HEK293 (cell line): ENCODE measurements around the gene PLD6.

Source experiments
- CTCF ChIA-PET: fragments of 350-600 bp; formaldehyde crosslinking; extraction: SDS; loops from one replicate; lab custom pipeline; 2021; ENCODE audit warnings: antibody characterized with exemption; lab: Yijun Ruan, JAX
- POLR2A ChIA-PET: fragments of 300-600 bp; formaldehyde crosslinking; extraction: SDS; loops from one replicate; lab custom pipeline; 2020; ENCODE audit warnings: antibody characterized with exemption, inconsistent platforms; lab: Yijun Ruan, JAX
- H3K27ac ChIP-seq: fragments of 200-500 bp; sonication (Bioruptor generic); 2 replicates; pipeline ENCODE4 v1.5.1; 2014; ENCODE audit warnings: low read depth, low read length, control low read depth, inconsistent platforms; ENCODE audit errors: extremely low read depth
- H3K36me3 ChIP-seq, 2 experiments: fragments of 200-500 bp in 1 of 2; sonication (Bioruptor generic) in 1 of 2; 1 replicate in 1 of 2; 2 replicates in 1 of 2; pipeline ENCODE4 v1.5.1; 2014 to 2017; ENCODE audit warnings: inconsistent platforms in 2 of 2, low read length in 2 of 2; ENCODE audit not compliant: control insufficient read depth in 2 of 2, insufficient read depth in 1 of 2
- H3K4me1 ChIP-seq: fragments of 200-500 bp; sonication (Bioruptor generic); 2 replicates; pipeline ENCODE4 v1.5.1; 2014; ENCODE audit warnings: mild to moderate bottlenecking, low read length, inconsistent platforms; ENCODE audit not compliant: control insufficient read depth, insufficient read depth
- H3K4me3 ChIP-seq: 2 replicates; pipeline ENCODE4 v1.5.1; 2011; ENCODE audit warnings: low read depth, mild to moderate bottlenecking, control low read depth, low read length, moderate library complexity
- H3K9me3 ChIP-seq: fragments of 200-500 bp; sonication (Bioruptor generic); 2 replicates; pipeline ENCODE4 v1.5.1; 2014; ENCODE audit warnings: low read depth, low read length, inconsistent platforms; ENCODE audit not compliant: control insufficient read depth, insufficient read depth
- BCL11A ChIP-seq: fragments of 450-650 bp; formaldehyde crosslinking; IDR thresholded peaks from 2 replicates; pipeline ENCODE4 v1.5.1; 2016; ENCODE audit warnings: low read depth, missing biosample characterization, missing genetic modification characterization
- GLI2 ChIP-seq: fragments of 450-650 bp; formaldehyde crosslinking; IDR thresholded peaks from 2 replicates; pipeline ENCODE4; 2017; ENCODE audit warnings: missing biosample characterization, missing genetic modification characterization, low read depth, borderline replicate concordance
- GLI4 ChIP-seq: fragments of 450-650 bp; formaldehyde crosslinking; IDR thresholded peaks from 2 replicates; pipeline ENCODE4 v1.5.1; 2016; ENCODE audit warnings: missing biosample characterization, missing genetic modification characterization
- KLF1 ChIP-seq: fragments of 450-650 bp; formaldehyde crosslinking; IDR thresholded peaks from 2 replicates; pipeline ENCODE4 v1.5.1; 2016; ENCODE audit warnings: missing biosample characterization, missing genetic modification characterization
- MYNN ChIP-seq: fragments of 450-650 bp; formaldehyde crosslinking; IDR thresholded peaks from 2 replicates; pipeline ENCODE4 v1.5.1; 2016; ENCODE audit warnings: missing biosample characterization, missing genetic modification characterization, borderline replicate concordance
- RBAK ChIP-seq: fragments of 450-650 bp; formaldehyde crosslinking; IDR thresholded peaks from 2 replicates; pipeline ENCODE4 v1.5.1; 2016; ENCODE audit warnings: missing biosample characterization, missing genetic modification characterization
- ZBTB20 ChIP-seq: fragments of 450-650 bp; formaldehyde crosslinking; IDR thresholded peaks from 2 replicates; pipeline ENCODE4 v1.5.1; 2016; ENCODE audit warnings: missing biosample characterization, missing genetic modification characterization
- ZNF202 ChIP-seq: fragments of 450-650 bp; formaldehyde crosslinking; IDR thresholded peaks from 2 replicates; pipeline ENCODE4 v1.5.1; 2016; ENCODE audit warnings: missing biosample characterization, missing genetic modification characterization, borderline replicate concordance
- ZNF223 ChIP-seq: fragments of 450-650 bp; formaldehyde crosslinking; IDR thresholded peaks from 2 replicates; pipeline ENCODE4 v1.5.1; 2016; ENCODE audit warnings: missing biosample characterization, missing genetic modification characterization
- ZNF23 ChIP-seq: fragments of 450-650 bp; formaldehyde crosslinking; IDR thresholded peaks from 2 replicates; pipeline ENCODE4 v1.5.1; 2016; ENCODE audit warnings: missing biosample characterization, missing genetic modification characterization, borderline replicate concordance
- ZNF426 ChIP-seq: fragments of 450-650 bp; formaldehyde crosslinking; IDR thresholded peaks from 2 replicates; pipeline ENCODE4 v1.5.1; 2017; ENCODE audit warnings: missing biosample characterization, missing genetic modification characterization, mild to moderate bottlenecking, inconsistent platforms, moderate library complexity
- ZNF561 ChIP-seq: fragments of 450-650 bp; IDR thresholded peaks from 2 replicates; pipeline ENCODE4 v1.5.1; 2018; ENCODE audit warnings: missing biosample characterization, missing genetic modification characterization, borderline replicate concordance
- ZNF596 ChIP-seq: fragments of 450-650 bp; IDR thresholded peaks from 2 replicates; pipeline ENCODE4 v1.5.0; 2018; ENCODE audit warnings: missing biosample characterization, mild to moderate bottlenecking, missing genetic modification characterization, moderate library complexity
- ZNF654 ChIP-seq: fragments of 450-650 bp; formaldehyde crosslinking; IDR thresholded peaks from 2 replicates; pipeline ENCODE4 v1.5.1; 2016; ENCODE audit warnings: low read depth, missing biosample characterization, missing genetic modification characterization
- ZNF677 ChIP-seq: fragments of 450-650 bp; IDR thresholded peaks from 2 replicates; pipeline ENCODE4 v1.5.0; 2018; ENCODE audit warnings: missing biosample characterization, mild to moderate bottlenecking, missing genetic modification characterization, moderate library complexity
- ZNF792 ChIP-seq: fragments of 450-650 bp; formaldehyde crosslinking; IDR thresholded peaks from 2 replicates; pipeline ENCODE4 v1.5.1; 2016; ENCODE audit warnings: missing biosample characterization, missing genetic modification characterization
- TF ChIP-seq, protein P1 (sequence below): fragments of 450-650 bp; formaldehyde crosslinking; IDR thresholded peaks from 2 replicates; pipeline ENCODE4 v1.5.1; 2017; ENCODE audit warnings: missing biosample characterization, missing genetic modification characterization
- TF ChIP-seq, protein P2 (sequence below): fragments of 450-650 bp; formaldehyde crosslinking; IDR thresholded peaks from 2 replicates; pipeline ENCODE4 v1.5.1; 2016; ENCODE audit warnings: missing biosample characterization, missing genetic modification characterization
- TF ChIP-seq, protein P3 (sequence below): fragments of 450-650 bp; formaldehyde crosslinking; IDR thresholded peaks from 2 replicates; pipeline ENCODE4 v1.5.1; 2017; ENCODE audit warnings: missing biosample characterization, missing genetic modification characterization
- TF ChIP-seq, protein P4 (sequence below): fragments of 450-650 bp; formaldehyde crosslinking; IDR thresholded peaks from 2 replicates; pipeline ENCODE4 v1.5.1; 2016; ENCODE audit warnings: missing biosample characterization, missing genetic modification characterization
- TF ChIP-seq, protein P5 (sequence below): fragments of 450-650 bp; formaldehyde crosslinking; IDR thresholded peaks from 2 replicates; pipeline ENCODE4 v1.5.1; 2016; ENCODE audit warnings: missing biosample characterization, missing genetic modification characterization
- TF ChIP-seq, protein P6 (sequence below): fragments of 450-650 bp; formaldehyde crosslinking; IDR thresholded peaks from 2 replicates; pipeline ENCODE4 v1.5.1; 2016; ENCODE audit warnings: missing biosample characterization, missing genetic modification characterization, borderline replicate concordance

PLD6 gene

DNA sequence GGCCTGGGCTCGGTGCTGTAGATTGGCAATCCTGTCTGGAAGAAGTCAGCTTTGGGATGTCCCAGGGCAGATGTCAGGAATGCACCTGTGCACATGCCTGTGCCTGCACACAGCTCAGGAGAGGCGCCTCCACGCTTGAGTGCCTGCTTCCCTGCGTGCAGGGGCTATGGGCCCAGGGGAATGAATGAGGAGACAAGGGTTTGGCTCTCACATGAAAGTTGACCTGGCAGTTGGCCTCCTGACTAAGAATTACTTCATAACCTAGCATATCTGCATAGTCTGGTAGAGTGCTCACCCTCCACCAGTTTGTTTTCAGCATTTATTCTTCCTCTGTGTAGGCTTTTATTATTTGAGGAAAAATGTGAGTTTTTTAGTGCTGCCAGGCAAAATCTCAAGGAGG lies 50.0 kb downstream of the PLD6 start:
- Histone ChIP-seq H3K27ac (no peak overlapping the region), H3K36me3 (peaks cover 18 to 99% of the 10 kb centered on the region in 2 experiments), H3K4me1 (no peaks in the 10 kb centered on the region), H3K4me3 (no peak overlapping the region), H3K9me3 (no peaks in the 10 kb centered on the region)
- no peak for TF ChIP-seq KLF1 (tag by site-specific recombination)
- TF ChIP-seq ZNF202 (tag by site-specific recombination): no peak
- TF ChIP-seq BCL11A: no peak
- TF ChIP-seq ZNF596 (tag by site-specific recombination): no peak
- no peak for TF ChIP-seq ZBTB20 (tag by site-specific recombination)
- TF ChIP-seq, protein P1, sequence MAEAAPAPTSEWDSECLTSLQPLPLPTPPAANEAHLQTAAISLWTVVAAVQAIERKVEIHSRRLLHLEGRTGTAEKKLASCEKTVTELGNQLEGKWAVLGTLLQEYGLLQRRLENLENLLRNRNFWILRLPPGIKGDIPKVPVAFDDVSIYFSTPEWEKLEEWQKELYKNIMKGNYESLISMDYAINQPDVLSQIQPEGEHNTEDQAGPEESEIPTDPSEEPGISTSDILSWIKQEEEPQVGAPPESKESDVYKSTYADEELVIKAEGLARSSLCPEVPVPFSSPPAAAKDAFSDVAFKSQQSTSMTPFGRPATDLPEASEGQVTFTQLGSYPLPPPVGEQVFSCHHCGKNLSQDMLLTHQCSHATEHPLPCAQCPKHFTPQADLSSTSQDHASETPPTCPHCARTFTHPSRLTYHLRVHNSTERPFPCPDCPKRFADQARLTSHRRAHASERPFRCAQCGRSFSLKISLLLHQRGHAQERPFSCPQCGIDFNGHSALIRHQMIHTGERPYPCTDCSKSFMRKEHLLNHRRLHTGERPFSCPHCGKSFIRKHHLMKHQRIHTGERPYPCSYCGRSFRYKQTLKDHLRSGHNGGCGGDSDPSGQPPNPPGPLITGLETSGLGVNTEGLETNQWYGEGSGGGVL (tag by site-specific recombination): no peak
- no peak for TF ChIP-seq ZNF654 (tag by site-specific recombination)
- no peak for TF ChIP-seq ZNF792 (tag by site-specific recombination)
- no peak for TF ChIP-seq ZNF426 (tag by site-specific recombination)
- no peak for TF ChIP-seq GLI4 (tag by site-specific recombination)
- no peak for TF ChIP-seq ZNF561
- ChIA-PET POLR2A (no interaction called here), CTCF (interaction anchor here (1.1 kb wide), 1 partner anchor 166 kb away, joined by 3 read pairs; no protein-coding TSS in a partner anchor)

DNA sequence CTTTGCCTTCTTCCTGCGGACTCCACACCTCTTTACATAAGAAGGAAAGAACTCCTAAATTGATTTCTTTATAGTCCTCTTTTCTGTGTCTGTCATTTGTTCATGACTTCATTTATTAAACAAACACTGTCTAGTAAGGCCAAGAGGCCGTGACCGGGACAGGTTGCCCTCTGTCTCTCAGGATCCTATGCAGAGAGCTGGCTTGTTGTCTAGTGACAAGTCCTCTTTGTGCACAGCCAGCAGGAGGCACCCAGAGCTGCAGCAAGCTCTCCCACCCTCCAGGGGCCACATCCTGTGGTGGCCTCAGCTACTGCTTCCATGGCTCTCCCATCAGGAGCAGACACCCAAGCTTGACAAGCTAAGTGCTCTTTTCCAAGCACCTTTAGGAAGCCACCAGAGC lies 50.6 kb downstream of the PLD6 start:
- CTCF ChIA-PET: interaction anchor here (1.1 kb wide), 1 partner anchor 165 kb away, joined by 3 read pairs; no protein-coding TSS in a partner anchor
- POLR2A ChIA-PET: no interaction called here
- Histone ChIP-seq H3K9me3 (no peaks in the 10 kb centered on the region), H3K36me3 (peaks cover 23 to 99% of the 10 kb centered on the region in 2 experiments), H3K27ac (no peak overlapping the region), H3K4me1 (no peaks in the 10 kb centered on the region), H3K4me3 (no peak overlapping the region)
- no peak for TF ChIP-seq MYNN
- no peak for TF ChIP-seq ZNF677 (tag by site-specific recombination)
- no peak for TF ChIP-seq RBAK
- TF ChIP-seq, protein P2, sequence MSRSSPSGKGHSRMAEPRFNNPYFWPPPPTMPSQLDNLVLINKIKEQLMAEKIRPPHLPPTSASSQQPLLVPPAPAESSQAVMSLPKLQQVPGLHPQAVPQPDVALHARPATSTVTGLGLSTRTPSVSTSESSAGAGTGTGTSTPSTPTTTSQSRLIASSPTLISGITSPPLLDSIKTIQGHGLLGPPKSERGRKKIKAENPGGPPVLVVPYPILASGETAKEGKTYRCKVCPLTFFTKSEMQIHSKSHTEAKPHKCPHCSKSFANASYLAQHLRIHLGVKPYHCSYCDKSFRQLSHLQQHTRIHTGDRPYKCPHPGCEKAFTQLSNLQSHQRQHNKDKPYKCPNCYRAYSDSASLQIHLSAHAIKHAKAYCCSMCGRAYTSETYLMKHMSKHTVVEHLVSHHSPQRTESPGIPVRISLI (tag by site-specific recombination): no peak
- no peak for TF ChIP-seq ZNF223 (tag by site-specific recombination)

DNA sequence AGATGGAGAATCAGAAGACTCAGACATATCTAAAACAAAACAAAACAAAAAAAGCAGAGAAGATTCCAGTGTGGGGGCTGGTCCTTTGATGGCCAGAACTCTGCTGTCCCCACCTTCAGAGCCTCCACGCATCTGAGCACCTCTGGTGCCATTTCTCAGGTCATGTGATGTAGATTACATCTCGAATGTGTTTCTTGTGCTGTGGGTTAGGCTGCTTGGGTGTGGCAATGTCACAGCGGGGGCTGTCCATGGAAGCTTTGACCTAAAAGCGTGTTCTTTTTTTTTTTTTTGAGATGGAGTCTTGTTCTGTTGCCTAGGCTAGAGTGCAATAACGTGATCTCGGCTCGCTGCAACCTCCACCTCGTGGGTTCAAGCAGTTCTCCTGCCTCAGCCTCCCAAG lies 51.2 kb downstream of the PLD6 start:
- H3K36me3 ChIP-seq: peaks cover 25 to 98% of the 10 kb centered on the region in 2 experiments
- ChIA-PET POLR2A (no interaction called here), CTCF (interaction anchor here (1.0 to 1.1 kb wide), 2 partner anchors 13 to 165 kb away, joined by 3 to 4 read pairs; no protein-coding TSS in a partner anchor)
- TF ChIP-seq, protein P3, sequence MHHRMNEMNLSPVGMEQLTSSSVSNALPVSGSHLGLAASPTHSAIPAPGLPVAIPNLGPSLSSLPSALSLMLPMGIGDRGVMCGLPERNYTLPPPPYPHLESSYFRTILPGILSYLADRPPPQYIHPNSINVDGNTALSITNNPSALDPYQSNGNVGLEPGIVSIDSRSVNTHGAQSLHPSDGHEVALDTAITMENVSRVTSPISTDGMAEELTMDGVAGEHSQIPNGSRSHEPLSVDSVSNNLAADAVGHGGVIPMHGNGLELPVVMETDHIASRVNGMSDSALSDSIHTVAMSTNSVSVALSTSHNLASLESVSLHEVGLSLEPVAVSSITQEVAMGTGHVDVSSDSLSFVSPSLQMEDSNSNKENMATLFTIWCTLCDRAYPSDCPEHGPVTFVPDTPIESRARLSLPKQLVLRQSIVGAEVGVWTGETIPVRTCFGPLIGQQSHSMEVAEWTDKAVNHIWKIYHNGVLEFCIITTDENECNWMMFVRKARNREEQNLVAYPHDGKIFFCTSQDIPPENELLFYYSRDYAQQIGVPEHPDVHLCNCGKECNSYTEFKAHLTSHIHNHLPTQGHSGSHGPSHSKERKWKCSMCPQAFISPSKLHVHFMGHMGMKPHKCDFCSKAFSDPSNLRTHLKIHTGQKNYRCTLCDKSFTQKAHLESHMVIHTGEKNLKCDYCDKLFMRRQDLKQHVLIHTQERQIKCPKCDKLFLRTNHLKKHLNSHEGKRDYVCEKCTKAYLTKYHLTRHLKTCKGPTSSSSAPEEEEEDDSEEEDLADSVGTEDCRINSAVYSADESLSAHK (tag by site-specific recombination): no peak
- TF ChIP-seq ZNF23 (tag by site-specific recombination) (no peak), GLI2 (no peak), ZNF561 (no peak)
- TF ChIP-seq, protein P4, sequence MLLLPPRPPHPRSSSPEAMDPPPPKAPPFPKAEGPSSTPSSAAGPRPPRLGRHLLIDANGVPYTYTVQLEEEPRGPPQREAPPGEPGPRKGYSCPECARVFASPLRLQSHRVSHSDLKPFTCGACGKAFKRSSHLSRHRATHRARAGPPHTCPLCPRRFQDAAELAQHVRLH (tag by site-specific recombination): no peak
- TF ChIP-seq, protein P5, sequence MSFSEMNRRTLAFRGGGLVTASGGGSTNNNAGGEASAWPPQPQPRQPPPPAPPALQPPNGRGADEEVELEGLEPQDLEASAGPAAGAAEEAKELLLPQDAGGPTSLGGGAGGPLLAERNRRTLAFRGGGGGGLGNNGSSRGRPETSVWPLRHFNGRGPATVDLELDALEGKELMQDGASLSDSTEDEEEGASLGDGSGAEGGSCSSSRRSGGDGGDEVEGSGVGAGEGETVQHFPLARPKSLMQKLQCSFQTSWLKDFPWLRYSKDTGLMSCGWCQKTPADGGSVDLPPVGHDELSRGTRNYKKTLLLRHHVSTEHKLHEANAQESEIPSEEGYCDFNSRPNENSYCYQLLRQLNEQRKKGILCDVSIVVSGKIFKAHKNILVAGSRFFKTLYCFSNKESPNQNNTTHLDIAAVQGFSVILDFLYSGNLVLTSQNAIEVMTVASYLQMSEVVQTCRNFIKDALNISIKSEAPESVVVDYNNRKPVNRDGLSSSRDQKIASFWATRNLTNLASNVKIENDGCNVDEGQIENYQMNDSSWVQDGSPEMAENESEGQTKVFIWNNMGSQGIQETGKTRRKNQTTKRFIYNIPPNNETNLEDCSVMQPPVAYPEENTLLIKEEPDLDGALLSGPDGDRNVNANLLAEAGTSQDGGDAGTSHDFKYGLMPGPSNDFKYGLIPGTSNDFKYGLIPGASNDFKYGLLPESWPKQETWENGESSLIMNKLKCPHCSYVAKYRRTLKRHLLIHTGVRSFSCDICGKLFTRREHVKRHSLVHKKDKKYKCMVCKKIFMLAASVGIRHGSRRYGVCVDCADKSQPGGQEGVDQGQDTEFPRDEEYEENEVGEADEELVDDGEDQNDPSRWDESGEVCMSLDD: no peak
- TF ChIP-seq, protein P6, sequence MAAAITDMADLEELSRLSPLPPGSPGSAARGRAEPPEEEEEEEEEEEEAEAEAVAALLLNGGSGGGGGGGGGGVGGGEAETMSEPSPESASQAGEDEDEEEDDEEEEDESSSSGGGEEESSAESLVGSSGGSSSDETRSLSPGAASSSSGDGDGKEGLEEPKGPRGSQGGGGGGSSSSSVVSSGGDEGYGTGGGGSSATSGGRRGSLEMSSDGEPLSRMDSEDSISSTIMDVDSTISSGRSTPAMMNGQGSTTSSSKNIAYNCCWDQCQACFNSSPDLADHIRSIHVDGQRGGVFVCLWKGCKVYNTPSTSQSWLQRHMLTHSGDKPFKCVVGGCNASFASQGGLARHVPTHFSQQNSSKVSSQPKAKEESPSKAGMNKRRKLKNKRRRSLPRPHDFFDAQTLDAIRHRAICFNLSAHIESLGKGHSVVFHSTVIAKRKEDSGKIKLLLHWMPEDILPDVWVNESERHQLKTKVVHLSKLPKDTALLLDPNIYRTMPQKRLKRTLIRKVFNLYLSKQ (tag by site-specific recombination): no peak

More for the DNA sequence above, 51.2 kb downstream of the PLD6 start:
- H3K9me3 ChIP-seq: no peaks in the 10 kb centered on the region
- H3K4me1 ChIP-seq: no peaks in the 10 kb centered on the region
- H3K27ac ChIP-seq: no peak overlapping the region
- no peak overlapping the region for H3K4me3 ChIP-seq
